ENCODE measurements around the gene ZBTB9.

- TF ChIP-seq CTCF (IDR thresholded peaks at IDR 0.05) (no peak), RFX5 (IDR thresholded peaks at IDR 0.05) (no peak), EP300 (IDR thresholded peaks at IDR 0.05) (no peak), PBX3 (IDR thresholded peaks at IDR 0.05) (no peak), MAX (IDR thresholded peaks at IDR 0.05) (no peak)
Measured at GRCh38 chr6:33446356-33446755, 8.0 kb upstream of the ZBTB9 start.

Data from A549 (cell line).